ENCODE data around the gene PARP14. TPM values are rescaled to one million over a fixed set of nuclear protein-coding genes. Genes with fewer than 3 reads are reported as not detected.

Gene PARP14
- total RNA-seq, 1 experiment from 2014 or later = 17.4 TPM

DNA sequence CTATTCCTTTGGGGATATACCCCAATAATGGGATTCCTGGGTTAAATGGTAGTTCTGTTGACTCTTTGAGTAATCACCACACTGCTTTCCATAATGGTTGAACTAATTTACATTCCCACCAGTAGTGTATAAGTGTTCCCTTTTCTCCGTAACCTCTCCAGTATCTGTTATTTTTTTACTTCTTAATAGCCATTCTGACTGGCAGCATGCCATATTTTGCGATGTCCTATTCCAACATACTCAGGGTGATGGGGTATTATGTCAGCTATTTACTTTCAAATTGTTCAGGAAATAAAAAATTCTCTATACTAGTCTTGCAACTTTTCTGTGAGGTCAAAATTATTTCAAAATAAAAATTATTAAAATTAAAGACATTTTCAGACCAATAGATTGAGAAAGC, 9.1 kb upstream of the PARP14 start:
- no peak overlapping the region for H2BK120ac ChIP-seq (ENCODE audit: low read depth, low read length, poor library complexity, severe bottlenecking)
- no peaks in the 10 kb centered on the region for H3K4me1 ChIP-seq (ENCODE audit: insufficient read depth, low read length)
- DNase-seq = no peak
- no peak overlapping the region for H2BK12ac ChIP-seq (ENCODE audit: insufficient read length, low read depth, low read length)
- H2AK5ac ChIP-seq (ENCODE audit: insufficient read length, low read length) = no peak overlapping the region
- no peak overlapping the region for H3K56ac ChIP-seq (ENCODE audit: insufficient read length, low read depth, low read length)
- no peak overlapping the region for H2BK15ac ChIP-seq (ENCODE audit: low read depth, low read length)
- no peak overlapping the region for H2AFZ ChIP-seq (ENCODE audit: low read length)
- no peak overlapping the region for H3K18ac ChIP-seq (ENCODE audit: insufficient read length, low read depth, low read length)
- no peaks in the 10 kb centered on the region for H3K79me2 ChIP-seq (ENCODE audit: insufficient read depth, low read length)
- WGBS (ENCODE audit: extremely low coverage, insufficient read length, low lambda C conversion rate) = no CpG with 5 or more reads among the region's 2 CpGs
- no peaks in the 10 kb centered on the region for H3K27me3 ChIP-seq (ENCODE audit: insufficient read depth, low read length)
- H4K8ac ChIP-seq (replicated peaks; ENCODE audit: insufficient read length, low read depth, low read length) = no peak overlapping the region
- no peak overlapping the region for H3K4me3 Mint-ChIP-seq
- H3T11ph ChIP-seq (ENCODE audit: low read length) = no peak overlapping the region
- no peaks in the 10 kb centered on the region for H4K20me1 ChIP-seq (ENCODE audit: control insufficient read depth, insufficient read depth, insufficient read length)
- H4K5ac ChIP-seq (ENCODE audit: insufficient read length, low read depth, low read length) = no peak overlapping the region
- no peak overlapping the region for H3K27ac Mint-ChIP-seq
- no peak overlapping the region for H3K14ac ChIP-seq (ENCODE audit: insufficient read depth, low read length)
- no peaks in the 10 kb centered on the region for H3K23me2 ChIP-seq (ENCODE audit: insufficient read length, low read depth, low read length, poor library complexity, severe bottlenecking)
- no peak overlapping the region for H3K23ac ChIP-seq (ENCODE audit: insufficient read length, low read depth, low read length)
- TF ChIP-seq, protein P1, sequence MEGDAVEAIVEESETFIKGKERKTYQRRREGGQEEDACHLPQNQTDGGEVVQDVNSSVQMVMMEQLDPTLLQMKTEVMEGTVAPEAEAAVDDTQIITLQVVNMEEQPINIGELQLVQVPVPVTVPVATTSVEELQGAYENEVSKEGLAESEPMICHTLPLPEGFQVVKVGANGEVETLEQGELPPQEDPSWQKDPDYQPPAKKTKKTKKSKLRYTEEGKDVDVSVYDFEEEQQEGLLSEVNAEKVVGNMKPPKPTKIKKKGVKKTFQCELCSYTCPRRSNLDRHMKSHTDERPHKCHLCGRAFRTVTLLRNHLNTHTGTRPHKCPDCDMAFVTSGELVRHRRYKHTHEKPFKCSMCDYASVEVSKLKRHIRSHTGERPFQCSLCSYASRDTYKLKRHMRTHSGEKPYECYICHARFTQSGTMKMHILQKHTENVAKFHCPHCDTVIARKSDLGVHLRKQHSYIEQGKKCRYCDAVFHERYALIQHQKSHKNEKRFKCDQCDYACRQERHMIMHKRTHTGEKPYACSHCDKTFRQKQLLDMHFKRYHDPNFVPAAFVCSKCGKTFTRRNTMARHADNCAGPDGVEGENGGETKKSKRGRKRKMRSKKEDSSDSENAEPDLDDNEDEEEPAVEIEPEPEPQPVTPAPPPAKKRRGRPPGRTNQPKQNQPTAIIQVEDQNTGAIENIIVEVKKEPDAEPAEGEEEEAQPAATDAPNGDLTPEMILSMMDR (conservative IDR thresholded peaks at IDR 0.05) = no peak
- no peak overlapping the region for H3K4ac ChIP-seq (ENCODE audit: low read depth, low read length)
- no peak overlapping the region for H3K27ac ChIP-seq (ENCODE audit: insufficient read length, low read depth, low read length)
- H3K27me3 Mint-ChIP-seq (ENCODE audit: low read depth) = no peaks in the 10 kb centered on the region
- H3K9me3 Mint-ChIP-seq = peaks cover 0 to 3% of the 10 kb centered on the region in 2 experiments; a peak in 2 of 5 replicates
- H2BK20ac ChIP-seq (ENCODE audit: low read depth, low read length, poor library complexity, severe bottlenecking) = no peak overlapping the region
- H2BK5ac ChIP-seq (ENCODE audit: insufficient read length, low read length) = no peak overlapping the region
- H3K36me3 Mint-ChIP-seq (ENCODE audit: insufficient read depth in 1 of 3, low read depth in 3 of 3) = no peaks in the 10 kb centered on the region
- H3K79me1 ChIP-seq (ENCODE audit: insufficient read depth, low read depth, low read length, poor library complexity, severe bottlenecking) = no peaks in the 10 kb centered on the region
- no peaks in the 10 kb centered on the region for H3K4me1 Mint-ChIP-seq
- H4K91ac ChIP-seq (ENCODE audit: insufficient read length, low read depth, low read length) = no peak overlapping the region
- no peak overlapping the region for H3K9ac ChIP-seq (ENCODE audit: extremely low read depth, insufficient read length, low read length)
- no peaks in the 10 kb centered on the region for H3K9me3 ChIP-seq (ENCODE audit: control insufficient read depth, low read depth, low read length)
- H3K4me2 ChIP-seq (ENCODE audit: insufficient read depth, insufficient read length, low read length) = no peak overlapping the region
